Measurements from ENCODE around the gene EPX.

Gene EPX

DNA sequence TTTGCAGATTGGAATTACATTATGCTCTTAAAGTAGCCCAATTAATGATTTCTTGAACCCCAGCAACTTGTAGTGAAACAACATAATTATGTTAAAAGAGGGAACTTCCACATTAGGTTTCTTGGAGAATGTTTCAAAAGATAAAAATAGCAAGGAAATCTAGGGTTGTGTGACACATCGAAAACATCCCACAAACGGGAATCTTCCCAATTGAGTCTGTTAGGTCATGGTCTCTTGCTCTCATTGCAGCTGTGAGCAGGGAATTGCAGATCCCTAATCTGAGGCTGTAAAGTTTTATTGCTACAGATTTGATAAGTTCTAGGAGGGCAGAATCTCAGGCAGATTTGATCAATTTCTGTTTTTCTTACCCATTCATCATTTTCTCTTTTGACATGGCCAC is 39.1 kb downstream of the EPX start:
- no peak overlapping the region for H3K4me3 ChIP-seq (ENCODE audit: low read depth, low read length)
- TF ChIP-seq, protein P1, sequence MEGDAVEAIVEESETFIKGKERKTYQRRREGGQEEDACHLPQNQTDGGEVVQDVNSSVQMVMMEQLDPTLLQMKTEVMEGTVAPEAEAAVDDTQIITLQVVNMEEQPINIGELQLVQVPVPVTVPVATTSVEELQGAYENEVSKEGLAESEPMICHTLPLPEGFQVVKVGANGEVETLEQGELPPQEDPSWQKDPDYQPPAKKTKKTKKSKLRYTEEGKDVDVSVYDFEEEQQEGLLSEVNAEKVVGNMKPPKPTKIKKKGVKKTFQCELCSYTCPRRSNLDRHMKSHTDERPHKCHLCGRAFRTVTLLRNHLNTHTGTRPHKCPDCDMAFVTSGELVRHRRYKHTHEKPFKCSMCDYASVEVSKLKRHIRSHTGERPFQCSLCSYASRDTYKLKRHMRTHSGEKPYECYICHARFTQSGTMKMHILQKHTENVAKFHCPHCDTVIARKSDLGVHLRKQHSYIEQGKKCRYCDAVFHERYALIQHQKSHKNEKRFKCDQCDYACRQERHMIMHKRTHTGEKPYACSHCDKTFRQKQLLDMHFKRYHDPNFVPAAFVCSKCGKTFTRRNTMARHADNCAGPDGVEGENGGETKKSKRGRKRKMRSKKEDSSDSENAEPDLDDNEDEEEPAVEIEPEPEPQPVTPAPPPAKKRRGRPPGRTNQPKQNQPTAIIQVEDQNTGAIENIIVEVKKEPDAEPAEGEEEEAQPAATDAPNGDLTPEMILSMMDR (IDR thresholded peaks at IDR 0.05; ENCODE audit: insufficient read depth, low read depth, low read length, missing control alignments): no peak
- DNase-seq (ENCODE audit: low read depth): no peak

DNA sequence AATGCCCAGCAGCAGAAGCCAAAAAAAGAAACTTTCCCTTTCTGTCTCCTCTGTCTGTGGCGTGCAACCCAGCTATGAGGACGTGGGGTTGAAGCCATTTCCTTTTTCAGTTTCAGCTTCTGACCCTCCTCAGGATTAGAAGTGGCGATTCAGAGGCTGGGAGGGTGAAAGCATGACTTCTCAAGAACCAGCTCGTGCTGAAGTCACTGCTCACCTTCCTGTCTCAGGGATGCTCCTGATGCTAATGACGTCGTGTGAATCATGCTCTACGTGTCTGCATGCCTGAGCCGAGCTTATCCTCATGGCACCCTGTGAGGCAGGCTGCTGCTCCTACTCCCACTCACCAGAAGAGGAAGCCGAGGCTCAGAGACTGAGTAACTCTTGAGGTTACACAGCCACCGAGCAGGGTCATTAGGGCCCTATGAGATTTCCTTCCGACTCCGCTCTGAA is 40.2 kb downstream of the EPX start:
- peak; percentile 82 for DNase-seq (ENCODE audit: low read depth)
- H3K4me3 ChIP-seq (ENCODE audit: low read depth, low read length): peak overlapping the region; percentile 20; the same call in 1 of the 2 replicates
- TF ChIP-seq, protein P1 (IDR thresholded peaks at IDR 0.05; ENCODE audit: insufficient read depth, low read depth, low read length, missing control alignments): peak; percentile 1

DNA sequence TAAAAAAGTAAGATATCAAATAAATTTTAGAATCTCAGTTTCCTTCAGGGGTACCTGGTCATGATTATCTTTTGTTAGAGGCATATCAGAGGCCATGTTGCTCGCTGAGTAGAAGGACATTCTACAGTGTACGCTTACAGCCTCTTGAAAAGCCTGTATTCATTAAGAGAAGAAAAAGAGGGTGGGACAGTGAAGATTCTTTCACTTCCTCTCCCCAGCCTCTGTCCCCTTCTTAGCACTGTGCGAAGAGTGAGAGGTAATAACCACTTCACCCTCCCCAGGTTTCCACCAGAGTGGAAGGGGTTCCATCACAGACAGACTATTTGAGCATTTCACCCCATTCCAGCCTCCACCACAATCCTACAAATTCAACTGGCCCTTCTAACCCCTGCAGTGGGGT is 41.0 kb downstream of the EPX start:
- peak; percentile 58 for DNase-seq (ENCODE audit: low read depth)
- H3K4me3 ChIP-seq (ENCODE audit: low read depth, low read length): no peak overlapping the region
- TF ChIP-seq, protein P1 (IDR thresholded peaks at IDR 0.05; ENCODE audit: insufficient read depth, low read depth, low read length, missing control alignments): no peak

DNA sequence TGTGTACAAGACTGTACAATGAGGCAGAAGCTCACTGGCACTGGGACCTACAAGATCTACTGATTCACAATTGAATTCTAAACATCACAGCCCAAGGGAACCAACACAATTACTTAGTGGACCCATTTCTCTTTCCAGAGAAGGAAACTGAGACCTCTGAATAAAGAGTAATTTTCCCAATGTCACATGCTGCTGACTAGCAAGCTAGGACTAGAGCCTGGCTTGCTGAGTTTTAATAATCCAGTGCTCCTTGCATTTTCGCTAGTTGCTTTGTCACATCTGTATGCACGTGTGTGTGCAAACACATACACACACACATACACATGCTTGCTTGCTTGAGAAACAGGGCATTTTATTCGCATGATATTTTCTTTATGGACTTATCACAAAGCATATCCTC is 42.0 kb downstream of the EPX start:
- H3K4me3 ChIP-seq (ENCODE audit: low read depth, low read length): no peak overlapping the region
- no peak for DNase-seq (ENCODE audit: low read depth)
- TF ChIP-seq, protein P1 (IDR thresholded peaks at IDR 0.05; ENCODE audit: insufficient read depth, low read depth, low read length, missing control alignments): no peak

DNA sequence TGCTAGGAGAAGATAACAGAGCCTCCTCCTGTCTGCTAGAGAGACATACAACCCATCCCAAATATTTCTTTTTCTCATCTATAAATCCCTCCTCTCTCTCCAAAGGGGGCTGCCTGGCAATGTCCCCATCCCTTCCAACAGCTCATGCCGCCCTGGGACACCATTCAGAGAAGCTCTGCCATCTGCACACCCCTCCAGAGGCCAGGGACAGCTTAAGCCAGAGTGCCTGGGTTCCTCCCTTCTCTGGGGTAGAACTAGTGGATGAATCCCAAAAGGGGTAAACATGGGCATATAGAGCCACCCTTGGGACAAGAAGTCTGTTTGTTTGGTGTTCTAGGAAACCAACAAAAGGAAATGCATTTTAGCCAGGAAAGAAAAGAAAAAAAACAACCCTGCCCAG is 43.3 kb downstream of the EPX start:
- TF ChIP-seq, protein P1 (IDR thresholded peaks at IDR 0.05; ENCODE audit: insufficient read depth, low read depth, low read length, missing control alignments): no peak
- no peak overlapping the region for H3K4me3 ChIP-seq (ENCODE audit: low read depth, low read length)
- DNase-seq (ENCODE audit: low read depth): no peak

DNA sequence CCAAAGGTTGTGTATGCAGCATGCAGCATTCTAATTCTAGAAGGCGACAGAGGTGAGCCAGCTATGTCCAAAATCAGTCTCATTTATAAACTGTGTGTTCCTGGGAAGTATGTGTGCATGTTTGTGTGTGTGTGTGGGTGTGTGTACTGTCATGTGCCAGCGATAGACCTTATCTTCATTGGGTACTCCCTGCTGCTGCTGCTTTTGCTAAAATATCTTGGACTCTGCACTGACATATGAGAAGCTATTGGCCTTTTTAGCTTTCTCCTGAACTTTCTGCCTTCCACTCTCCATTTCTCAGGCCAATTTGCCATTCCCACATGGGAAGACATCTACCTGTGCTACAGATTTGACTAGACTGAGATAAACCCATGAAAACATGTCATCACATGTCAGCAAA is 43.9 kb downstream of the EPX start:
- H3K4me3 ChIP-seq (ENCODE audit: low read depth, low read length): no peak overlapping the region
- DNase-seq (ENCODE audit: low read depth): no peak
- TF ChIP-seq, protein P1 (IDR thresholded peaks at IDR 0.05; ENCODE audit: insufficient read depth, low read depth, low read length, missing control alignments): no peak

DNA sequence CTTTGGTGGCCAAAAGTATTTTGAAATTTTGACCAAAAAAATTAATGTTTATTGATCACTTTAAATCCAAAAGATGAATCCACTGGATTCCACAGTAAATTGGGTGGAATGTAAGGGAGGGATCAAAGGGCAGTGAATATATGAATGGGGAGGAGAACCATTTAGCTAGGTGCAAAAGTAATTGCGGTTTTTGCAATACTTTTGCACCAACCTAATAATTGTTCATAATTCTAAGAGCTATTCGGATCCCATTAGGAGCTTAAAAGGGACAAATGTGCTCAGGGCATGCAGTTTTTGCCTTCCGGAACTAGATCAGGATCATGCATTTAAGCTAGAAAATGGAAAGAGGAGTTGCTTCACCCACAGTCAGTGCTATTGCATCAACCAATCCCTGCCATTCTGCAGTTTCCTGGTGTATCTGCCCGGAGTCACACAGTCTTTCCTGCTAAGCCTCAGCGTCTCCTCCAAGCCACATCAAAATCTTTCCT is 45.7 kb downstream of the EPX start, which contains the start of gene LPO:
TSS of gene LPO (plus strand) at position 438 of the 488 bp plus-strand sequence. CDS start 4,396 bp downstream, outside the sequence.
- TF ChIP-seq, protein P1 (IDR thresholded peaks at IDR 0.05; ENCODE audit: insufficient read depth, low read depth, low read length, missing control alignments): no peak
- no peak for DNase-seq (ENCODE audit: low read depth)
- H3K4me3 ChIP-seq (ENCODE audit: low read depth, low read length): no peak within 1 kb of the TSS
